Prostate gland (tissue), 2 donors: ENCODE measurements around the gene OLFM1. TPM values are rescaled to one million over a fixed set of nuclear protein-coding genes. Genes with fewer than 3 reads are reported as not detected.

ENCODE experiments used
- DNase-seq: peaks from one replicate; pipeline ENCODE4 v3.0.0-alpha.2; 2019; ENCODE audit warnings: low spot score
- H3K27ac ChIP-seq, 2 donors: fragments of 200-600 bp; sonication (generic); 2 replicates each; pipeline ENCODE4 v1.5.1; 2017 to 2019
- H3K27me3 ChIP-seq: fragments of 200-600 bp; sonication (generic); replicated peaks from 2 replicates; pipeline ENCODE4 v1.5.1; 2019; ENCODE audit not compliant: insufficient read depth
- H3K36me3 ChIP-seq, 2 donors: fragments of 200-600 bp; sonication (generic); 1 replicate in 1 of 2; 2 replicates in 1 of 2; pipeline versions ENCODE4 v1.5.1 to v1.8.1; 2017 to 2019
- H3K4me1 ChIP-seq: fragments of 200-600 bp; sonication (generic); replicated peaks from 2 replicates; pipeline ENCODE4 v1.5.1; 2019
- H3K4me3 ChIP-seq, 2 donors: fragments of 200-600 bp; sonication (generic); 2 replicates each; pipeline ENCODE4 v1.5.1; 2017 to 2019
- H3K9me3 ChIP-seq: fragments of 200-600 bp; sonication (generic); 2 replicates; pipeline ENCODE4 v1.5.1; 2017
- POLR2A ChIP-seq: fragments of 450-650 bp; IDR thresholded peaks from one replicate; pipeline ENCODE4 v1.6.1; 2016; ENCODE audit warnings: antibody characterized with exemption, mild to moderate bottlenecking
- POLR2AphosphoS5 ChIP-seq: sonication (generic); formaldehyde crosslinking; IDR thresholded peaks from one replicate; pipeline ENCODE4 v1.6.1; 2017; ENCODE audit warnings: antibody characterized with exemption
- WGBS: methylation state at CpG from one replicate; pipeline ENCODE4 v1.1.5; 2018; 5-methylcytosine and 5-hydroxymethylcytosine counted together
- intact Hi-C: fragments of 100-400 bp; cut with DNase I; formaldehyde crosslinking; loops from one replicate; pipeline ENCODE4 v1.14.2; 2022
- total RNA-seq, 2 donors: library from RNA; depleted of rRNA; stranded (reverse); fragments of >200 nt; gene quantifications; one replicate each; pipeline ENCODE4 v1.1.0, GENCODE V29; 2016
- TF ChIP-seq, protein P1 (sequence below), 4 experiments: fragments of 200-600 bp in 2 of 4; fragments of 450-650 bp in 2 of 4; sonication (generic) in 2 of 4; IDR thresholded peaks; 1 replicate in 3 of 4; 2 replicates in 1 of 4; pipeline ENCODE4 v1.5.1; 2016 to 2019; ENCODE audit warnings: antibody characterized with exemption in 4 of 4, mild to moderate bottlenecking in 2 of 4, moderate library complexity in 2 of 4

The OLFM1 gene
- total RNA-seq, 2 donors from 2014 or later, result 11.7 to 23.3 TPM

DNA sequence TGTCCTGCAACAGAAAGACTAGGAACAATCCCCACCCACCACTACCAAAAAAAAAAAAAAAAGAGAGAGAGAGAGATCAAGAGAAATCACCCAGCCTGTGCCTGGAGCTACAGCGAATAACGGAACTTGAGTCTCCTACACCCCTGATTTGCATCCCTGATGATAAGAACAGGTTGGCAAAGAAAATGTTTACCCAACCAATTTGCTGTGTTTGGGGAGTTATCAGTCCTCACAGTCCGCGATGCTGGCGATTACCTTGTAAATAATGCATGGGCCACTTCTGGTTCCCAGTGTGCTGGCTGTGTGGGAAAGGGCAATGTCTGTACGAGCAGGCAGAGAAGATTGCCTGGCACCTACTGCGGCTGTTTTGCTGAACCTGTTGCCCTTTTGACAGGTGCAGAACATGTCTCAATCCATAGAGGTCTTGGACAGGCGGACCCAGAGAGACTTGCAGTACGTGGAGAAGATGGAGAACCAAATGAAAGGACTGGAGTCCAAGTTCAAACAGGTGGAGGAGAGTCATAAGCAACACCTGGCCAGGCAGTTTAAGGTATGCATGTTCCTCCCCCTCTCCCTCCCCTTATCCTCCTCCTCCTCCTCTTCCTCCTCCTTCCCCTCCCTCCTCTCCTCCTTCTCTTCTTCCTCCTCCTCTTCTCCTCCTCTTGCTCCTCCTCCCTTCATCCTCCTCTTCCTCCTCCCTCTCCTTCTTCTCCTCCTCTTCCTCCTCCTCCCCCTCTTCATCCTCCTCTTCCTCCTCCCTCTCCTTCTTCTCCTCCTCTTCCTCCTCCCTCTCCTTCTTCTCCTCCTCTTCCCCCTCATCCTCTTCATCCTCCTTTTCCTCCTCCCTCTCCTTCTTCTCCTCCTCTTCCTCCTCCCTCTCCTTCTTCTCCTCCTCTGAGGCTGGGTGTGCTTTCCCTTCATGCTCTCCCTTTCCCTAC lies 8.3 kb downstream of the OLFM1 start:
- TF ChIP-seq, protein P1, sequence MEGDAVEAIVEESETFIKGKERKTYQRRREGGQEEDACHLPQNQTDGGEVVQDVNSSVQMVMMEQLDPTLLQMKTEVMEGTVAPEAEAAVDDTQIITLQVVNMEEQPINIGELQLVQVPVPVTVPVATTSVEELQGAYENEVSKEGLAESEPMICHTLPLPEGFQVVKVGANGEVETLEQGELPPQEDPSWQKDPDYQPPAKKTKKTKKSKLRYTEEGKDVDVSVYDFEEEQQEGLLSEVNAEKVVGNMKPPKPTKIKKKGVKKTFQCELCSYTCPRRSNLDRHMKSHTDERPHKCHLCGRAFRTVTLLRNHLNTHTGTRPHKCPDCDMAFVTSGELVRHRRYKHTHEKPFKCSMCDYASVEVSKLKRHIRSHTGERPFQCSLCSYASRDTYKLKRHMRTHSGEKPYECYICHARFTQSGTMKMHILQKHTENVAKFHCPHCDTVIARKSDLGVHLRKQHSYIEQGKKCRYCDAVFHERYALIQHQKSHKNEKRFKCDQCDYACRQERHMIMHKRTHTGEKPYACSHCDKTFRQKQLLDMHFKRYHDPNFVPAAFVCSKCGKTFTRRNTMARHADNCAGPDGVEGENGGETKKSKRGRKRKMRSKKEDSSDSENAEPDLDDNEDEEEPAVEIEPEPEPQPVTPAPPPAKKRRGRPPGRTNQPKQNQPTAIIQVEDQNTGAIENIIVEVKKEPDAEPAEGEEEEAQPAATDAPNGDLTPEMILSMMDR (IDR thresholded peaks at IDR 0.05), result no peak
- no peak for TF ChIP-seq POLR2AphosphoS5
- no peak for TF ChIP-seq POLR2A
- 44% methylated on average over 9 of the region's 9 CpGs for whole genome bisulfite sequencing
- H3K36me3 ChIP-seq, result no peaks in the 10 kb centered on the region

DNA sequence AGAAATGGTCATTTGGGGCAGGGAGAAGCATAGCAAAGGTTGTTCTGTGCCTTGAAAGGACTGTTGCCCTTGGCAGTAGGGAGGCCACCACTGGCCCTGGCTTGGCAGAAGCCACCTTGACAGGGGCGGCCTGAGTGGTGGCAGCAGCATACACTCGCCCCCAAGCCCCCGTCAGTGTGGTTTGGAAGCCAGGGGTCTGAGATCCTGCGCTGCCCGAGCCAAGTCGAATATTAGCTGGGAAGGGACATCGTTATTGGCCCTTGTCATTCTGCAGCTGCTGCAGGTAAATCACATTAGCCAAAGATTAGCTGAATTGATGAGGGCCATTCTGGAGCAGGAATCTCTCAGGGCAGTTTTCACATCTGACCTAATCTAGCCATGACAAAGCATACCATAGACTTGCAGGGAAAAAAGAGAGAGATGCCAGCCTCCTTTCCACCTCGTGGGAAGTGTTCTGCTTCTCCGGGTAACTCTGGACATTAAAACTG lies 9.0 kb downstream of the OLFM1 start:
- intact Hi-C loops, result no loop called here
- TF ChIP-seq POLR2A, result no peak
- TF ChIP-seq, protein P1 (IDR thresholded peaks at IDR 0.05), result no peak
- no peak for TF ChIP-seq POLR2AphosphoS5
- Histone ChIP-seq H3K36me3 (no peaks in the 10 kb centered on the region), H3K4me1 (no peaks in the 10 kb centered on the region), H3K9me3 (no peaks in the 10 kb centered on the region), H3K27ac (no peak overlapping the region), H3K4me3 (no peak overlapping the region), H3K27me3 (no peaks in the 10 kb centered on the region)
- 83% methylated on average over 9 of the region's 9 CpGs for WGBS
- no peak for DNase-seq

More for the DNA sequence above, 8.3 kb downstream of the OLFM1 start:
- Histone ChIP-seq H3K27ac (no peak overlapping the region), H3K27me3 (no peaks in the 10 kb centered on the region), H3K9me3 (no peaks in the 10 kb centered on the region), H3K4me1 (no peaks in the 10 kb centered on the region), H3K4me3 (no peak overlapping the region)
- DNase-seq, result no peak
- intact Hi-C loops, result no loop called here

DNA sequence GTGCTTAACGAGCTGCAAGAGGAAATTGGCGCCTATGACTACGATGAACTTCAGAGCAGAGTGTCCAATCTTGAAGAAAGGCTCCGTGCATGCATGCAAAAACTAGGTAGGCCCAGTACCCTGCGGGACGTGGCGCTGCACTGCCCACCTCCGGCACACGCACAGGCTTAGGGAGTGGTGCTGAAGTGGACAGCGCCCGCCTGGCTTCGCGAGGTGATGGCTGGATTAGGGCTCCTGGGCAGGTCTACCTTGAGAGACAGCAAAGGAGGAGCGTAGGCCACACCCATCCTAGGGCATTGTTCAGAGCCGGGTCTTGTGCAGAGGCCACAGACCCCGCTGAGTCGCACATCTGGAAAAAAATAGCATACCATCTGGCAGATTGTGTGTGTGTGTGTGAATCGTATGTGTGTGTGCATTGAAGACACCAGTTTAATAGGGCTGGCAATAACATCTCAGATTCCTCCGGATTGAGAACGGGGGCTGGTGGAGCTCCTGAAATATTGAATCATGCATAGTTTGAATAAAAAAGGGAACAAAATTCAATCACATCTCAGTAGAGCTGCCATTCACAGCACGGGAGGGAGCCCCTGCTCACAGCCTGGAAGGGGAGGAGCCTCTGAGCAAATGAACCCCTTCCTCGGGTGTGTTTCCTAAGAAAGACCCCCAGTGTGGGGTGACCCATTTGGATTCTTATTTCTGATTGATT lies 11.1 kb downstream of the OLFM1 start:
- H3K27ac ChIP-seq, result no peak overlapping the region
- no peaks in the 10 kb centered on the region for H3K9me3 ChIP-seq
- TF ChIP-seq, protein P1 (IDR thresholded peaks at IDR 0.05), result no peak
- no peak for TF ChIP-seq POLR2AphosphoS5
- no peak overlapping the region for H3K4me3 ChIP-seq
- no peaks in the 10 kb centered on the region for H3K4me1 ChIP-seq
- 38% methylated on average over 22 of the region's 22 CpGs for WGBS
- no peak for DNase-seq
- H3K27me3 ChIP-seq, result no peaks in the 10 kb centered on the region
- intact Hi-C loops, result no loop called here
- no peaks in the 10 kb centered on the region for H3K36me3 ChIP-seq

DNA sequence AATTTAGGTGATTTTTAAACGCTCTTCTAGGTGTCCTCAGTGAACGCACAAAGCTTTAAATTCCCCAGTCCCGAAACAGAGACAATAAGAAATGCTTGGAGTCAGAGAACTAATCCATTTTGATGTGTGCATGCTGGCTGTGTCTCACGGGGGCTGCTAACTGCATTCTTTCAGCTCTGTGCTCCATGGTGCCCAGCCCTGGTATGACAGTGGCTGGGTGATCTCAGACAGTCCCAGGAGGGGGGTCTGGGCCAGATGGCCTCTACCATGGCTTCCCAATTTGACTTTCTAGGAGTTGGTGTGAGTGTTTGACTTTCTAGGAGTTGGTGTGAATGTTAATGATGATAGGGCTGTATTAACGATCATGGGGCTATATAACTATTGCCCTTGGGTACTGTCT lies 12.1 kb downstream of the OLFM1 start:
- Histone ChIP-seq H3K4me1 (no peaks in the 10 kb centered on the region), H3K27me3 (no peaks in the 10 kb centered on the region), H3K27ac (no peak overlapping the region), H3K4me3 (no peak overlapping the region), H3K9me3 (no peaks in the 10 kb centered on the region), H3K36me3 (no peaks in the 10 kb centered on the region)
- no peak for DNase-seq
- TF ChIP-seq, protein P1 (IDR thresholded peaks at IDR 0.05), result no peak
- TF ChIP-seq POLR2AphosphoS5 (no peak), POLR2A (no peak)
- intact Hi-C loops, result no loop called here
- WGBS, result 91% methylated on average over 5 of the region's 5 CpGs
